Measurements from ENCODE around the gene PTPRF. TPM values are rescaled to one million over a fixed set of nuclear protein-coding genes. Genes with fewer than 3 reads are reported as not detected.

Gene PTPRF
- total and polyA plus RNA-seq, 12 donors: 1.7 to 10.3 (median 4.5) TPM

DNA sequence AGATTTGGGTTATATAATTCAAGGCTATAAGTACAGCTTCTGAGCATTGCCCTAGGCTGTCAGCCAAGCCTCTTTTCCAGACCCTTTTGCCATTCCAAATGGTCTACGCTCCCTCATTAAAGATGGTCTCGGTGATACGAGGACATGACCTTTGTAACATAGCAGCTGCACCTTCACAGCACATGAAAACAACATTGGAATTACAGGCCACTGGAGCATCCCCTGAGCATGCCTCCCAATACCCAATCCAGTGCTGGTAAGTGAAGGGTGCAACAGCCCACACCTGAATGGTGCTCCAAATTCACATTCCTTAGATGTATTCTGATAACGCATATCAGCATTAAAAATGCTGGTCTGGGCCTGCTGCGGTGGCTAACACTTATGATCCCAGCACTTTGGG is 20.1 kb upstream of the PTPRF start:
- TF ChIP-seq, protein P1, sequence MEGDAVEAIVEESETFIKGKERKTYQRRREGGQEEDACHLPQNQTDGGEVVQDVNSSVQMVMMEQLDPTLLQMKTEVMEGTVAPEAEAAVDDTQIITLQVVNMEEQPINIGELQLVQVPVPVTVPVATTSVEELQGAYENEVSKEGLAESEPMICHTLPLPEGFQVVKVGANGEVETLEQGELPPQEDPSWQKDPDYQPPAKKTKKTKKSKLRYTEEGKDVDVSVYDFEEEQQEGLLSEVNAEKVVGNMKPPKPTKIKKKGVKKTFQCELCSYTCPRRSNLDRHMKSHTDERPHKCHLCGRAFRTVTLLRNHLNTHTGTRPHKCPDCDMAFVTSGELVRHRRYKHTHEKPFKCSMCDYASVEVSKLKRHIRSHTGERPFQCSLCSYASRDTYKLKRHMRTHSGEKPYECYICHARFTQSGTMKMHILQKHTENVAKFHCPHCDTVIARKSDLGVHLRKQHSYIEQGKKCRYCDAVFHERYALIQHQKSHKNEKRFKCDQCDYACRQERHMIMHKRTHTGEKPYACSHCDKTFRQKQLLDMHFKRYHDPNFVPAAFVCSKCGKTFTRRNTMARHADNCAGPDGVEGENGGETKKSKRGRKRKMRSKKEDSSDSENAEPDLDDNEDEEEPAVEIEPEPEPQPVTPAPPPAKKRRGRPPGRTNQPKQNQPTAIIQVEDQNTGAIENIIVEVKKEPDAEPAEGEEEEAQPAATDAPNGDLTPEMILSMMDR (IDR thresholded peaks at IDR 0.05): no peak
- intact Hi-C loops (cut with DNase I): no loop called here
- no peak for ATAC-seq

DNA sequence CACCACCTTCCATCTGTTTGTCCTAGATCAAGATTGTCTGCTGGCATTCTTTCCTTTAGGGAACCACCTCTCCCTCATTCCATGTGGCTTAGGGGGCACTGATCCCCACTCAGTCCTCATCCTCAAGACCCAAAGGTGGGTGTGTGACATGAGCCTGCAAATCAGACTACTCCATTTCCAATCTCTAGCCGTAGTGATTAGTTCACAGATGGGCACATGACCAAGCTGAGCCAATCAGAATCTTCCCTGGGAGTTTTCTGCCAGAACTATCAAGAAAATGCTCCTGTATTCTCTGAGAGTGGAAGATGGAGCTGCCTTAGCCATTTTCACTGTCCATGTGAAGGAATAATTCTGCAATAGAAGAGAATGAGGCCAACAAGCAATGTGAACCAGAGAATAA is 19.3 kb upstream of the PTPRF start:
- intact Hi-C loops (cut with DNase I): no loop called here
- H3K27me3 ChIP-seq: peaks cover 0 to 12% (median 0%) of the 10 kb centered on the region in 7 donors
- DNase-seq: no peak
- H3K36me3 ChIP-seq: no peaks in the 10 kb centered on the region
- H3K27ac ChIP-seq: no peak overlapping the region
- TF ChIP-seq, protein P1 (IDR thresholded peaks at IDR 0.05): no peak
- peaks cover 0 to 4% (median 0%) of the 10 kb centered on the region in 11 donors for H3K9me3 ChIP-seq
- H3K4me1 ChIP-seq: no peaks in the 10 kb centered on the region
- no peak for ATAC-seq
- WGBS, 2 donors: 63 to 74% methylated on average over 1 of the region's 1 CpG
- H3K4me3 ChIP-seq: no peak overlapping the region

More for the DNA sequence above, 20.1 kb upstream of the PTPRF start:
- H3K9me3 ChIP-seq: peaks cover 0 to 4% (median 0%) of the 10 kb centered on the region in 11 donors
- H3K36me3 ChIP-seq: no peaks in the 10 kb centered on the region
- no peaks in the 10 kb centered on the region for H3K4me1 ChIP-seq
- H3K27ac ChIP-seq: no peak overlapping the region
- no peak overlapping the region for H3K4me3 ChIP-seq
- H3K27me3 ChIP-seq: peaks cover 0 to 10% (median 0%) of the 10 kb centered on the region in 7 donors
- no peak for DNase-seq
- WGBS, 2 donors: 90 to 94% methylated on average over 5 of the region's 5 CpGs

DNA sequence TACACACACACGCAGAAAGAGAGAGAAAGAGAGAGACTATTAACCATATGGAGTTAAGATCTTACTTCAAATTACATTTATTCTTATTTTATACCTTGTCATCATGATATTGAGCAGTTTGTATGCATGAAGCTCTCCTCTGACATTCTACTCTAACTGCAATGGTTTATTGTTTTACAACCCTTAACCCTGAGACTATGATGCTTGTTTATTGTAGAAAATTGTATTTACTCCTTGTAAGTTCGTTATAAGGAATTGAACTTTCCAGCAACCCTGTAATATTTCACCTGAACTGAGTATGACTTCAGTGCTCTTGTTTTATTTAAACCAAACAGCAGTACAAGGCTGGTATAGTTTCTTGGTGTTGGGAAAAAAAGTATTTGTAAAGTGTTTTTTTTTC is 18.6 kb upstream of the PTPRF start:
- peaks cover 0 to 13% (median 0%) of the 10 kb centered on the region in 7 donors for H3K27me3 ChIP-seq
- H3K27ac ChIP-seq: no peak overlapping the region
- TF ChIP-seq, protein P1 (IDR thresholded peaks at IDR 0.05): no peak
- ATAC-seq (no peak), DNase-seq (no peak)
- H3K9me3 ChIP-seq: peaks cover 0 to 4% (median 0%) of the 10 kb centered on the region in 11 donors
- no peaks in the 10 kb centered on the region for H3K4me1 ChIP-seq
- WGBS, 2 donors: 90 to 92% methylated on average over 2 of the region's 2 CpGs
- no peaks in the 10 kb centered on the region for H3K36me3 ChIP-seq
- intact Hi-C loops (cut with DNase I): no loop called here
- no peak overlapping the region for H3K4me3 ChIP-seq

DNA sequence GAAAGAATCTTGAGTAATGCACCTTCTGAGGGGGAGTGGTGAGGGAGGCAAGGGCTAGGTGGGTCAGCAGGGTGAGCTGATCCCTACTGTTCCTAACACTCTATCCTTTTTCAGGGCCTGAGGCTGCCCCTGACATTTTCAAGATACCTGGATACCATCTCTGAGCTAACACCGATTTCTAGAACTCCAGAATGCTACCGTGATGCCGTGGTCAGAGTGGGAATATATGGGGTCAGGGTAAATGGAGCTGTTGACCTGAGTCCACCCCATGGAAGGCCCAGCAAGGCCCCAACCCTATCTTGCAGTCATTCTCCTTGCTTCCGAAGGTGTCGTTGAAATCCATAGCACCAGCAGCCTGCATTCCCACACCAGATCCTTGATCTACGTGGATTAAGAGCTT is 18.0 kb upstream of the PTPRF start:
- WGBS, 2 donors: 84 to 93% methylated on average over 6 of the region's 6 CpGs
- Histone ChIP-seq H3K27me3 (peaks cover 0 to 12% (median under 1%) of the 10 kb centered on the region in 7 donors), H3K36me3 (no peaks in the 10 kb centered on the region), H3K27ac (no peak overlapping the region), H3K4me1 (no peaks in the 10 kb centered on the region), H3K9me3 (peaks cover 0 to 4% (median 0%) of the 10 kb centered on the region in 11 donors), H3K4me3 (no peak overlapping the region)
- intact Hi-C loops (cut with DNase I): no loop called here
- TF ChIP-seq, protein P1 (IDR thresholded peaks at IDR 0.05): no peak
- ATAC-seq (no peak), DNase-seq (no peak)
